HepG2 (cell line): ENCODE results near the gene IWS1. TPM values are rescaled to one million over a fixed set of nuclear protein-coding genes. Genes with fewer than 3 reads are reported as not detected.

Source experiments
- ARNT2 ChIP-seq: sonication (generic); formaldehyde crosslinking; IDR thresholded peaks from 2 replicates; pipeline ENCODE4 v1.8.0; 2022; ENCODE audit warnings: mild to moderate bottlenecking, low read depth, missing genetic modification reagents, moderate library complexity
- BORCS8-MEF2B ChIP-seq: sonication (generic); formaldehyde crosslinking; IDR thresholded peaks from 2 replicates; pipeline ENCODE4 v1.8.0; 2022; ENCODE audit warnings: mild to moderate bottlenecking, missing genetic modification reagents
- CHCHD3 ChIP-seq: sonication (generic); formaldehyde crosslinking; IDR thresholded peaks from 2 replicates; pipeline ENCODE4 v1.8.0; 2022; ENCODE audit warnings: mild to moderate bottlenecking, missing genetic modification reagents, moderate library complexity
- EZH2 ChIP-seq: conservative IDR thresholded peaks from 2 replicates; pipeline ENCODE4 v1.6.1; 2012; ENCODE audit warnings: mild to moderate bottlenecking, low read depth, low read length, moderate library complexity
- FOSL2 ChIP-seq: sonication (generic); formaldehyde crosslinking; IDR thresholded peaks from 2 replicates; pipeline ENCODE4 v1.4.0; 2020; ENCODE audit warnings: missing genetic modification reagents
- GABPA ChIP-seq, 2 experiments: IDR thresholded peaks; 2 replicates each; pipeline ENCODE4 v1.6.1; 2011 to 2016; ENCODE audit warnings: low read depth in 2 of 2, low read length in 1 of 2, missing biosample characterization in 1 of 2, missing genetic modification characterization in 1 of 2
- HNF4G ChIP-seq, 2 experiments: sonication (generic) in 1 of 2; formaldehyde crosslinking in 1 of 2; IDR thresholded peaks; 2 replicates each; pipeline versions ENCODE4 v1.4.0 to v1.6.1; 2011 to 2020; ENCODE audit warnings: borderline replicate concordance in 2 of 2, low read depth in 2 of 2, mild to moderate bottlenecking in 2 of 2, low read length in 1 of 2, missing genetic modification reagents in 1 of 2, moderate library complexity in 1 of 2
- PAWR ChIP-seq: sonication (generic); formaldehyde crosslinking; IDR thresholded peaks from 2 replicates; pipeline ENCODE4 v1.4.0; 2020; ENCODE audit warnings: missing genetic modification reagents, mild to moderate bottlenecking, borderline replicate concordance
- REXO4 ChIP-seq: sonication (generic); formaldehyde crosslinking; IDR thresholded peaks from 2 replicates; pipeline ENCODE4 v1.8.0; 2022; ENCODE audit warnings: missing genetic modification reagents, mild to moderate bottlenecking, borderline replicate concordance
- SNAI1 ChIP-seq: sonication (generic); formaldehyde crosslinking; IDR thresholded peaks from 2 replicates; pipeline ENCODE4 v1.5.0; 2020; ENCODE audit warnings: mild to moderate bottlenecking, missing genetic modification reagents, borderline replicate concordance
- ZNF331 ChIP-seq: sonication (generic); formaldehyde crosslinking; IDR thresholded peaks from 2 replicates; pipeline ENCODE4 v1.4.0; 2020; ENCODE audit warnings: missing genetic modification reagents
- ZNF547 ChIP-seq: sonication (generic); formaldehyde crosslinking; IDR thresholded peaks from 2 replicates; pipeline ENCODE4 v1.5.1; 2020; ENCODE audit warnings: mild to moderate bottlenecking, missing genetic modification reagents
- ZNF577 ChIP-seq: sonication (generic); formaldehyde crosslinking; IDR thresholded peaks from 2 replicates; pipeline ENCODE4 v1.4.0; 2020; ENCODE audit warnings: mild to moderate bottlenecking, low read depth, missing genetic modification reagents, borderline replicate concordance
- ZNF724P ChIP-seq: sonication (generic); formaldehyde crosslinking; IDR thresholded peaks from 2 replicates; pipeline ENCODE4 v1.8.0; 2022; ENCODE audit warnings: missing genetic modification reagents, borderline replicate concordance
- ZNF772 ChIP-seq: sonication (generic); formaldehyde crosslinking; IDR thresholded peaks from 2 replicates; pipeline ENCODE4 v1.5.0; 2020; ENCODE audit warnings: mild to moderate bottlenecking, missing genetic modification reagents
- polyA plus RNA-seq, 8 experiments: library from polyadenylated mRNA; depleted of rRNA in 3 of 8; stranded (reverse) in 7 of 8; unstranded in 1 of 8; fragments of >200 nt; fragmentation: Illumina TruSeq in 4 of 8; extraction: Trizol in 4 of 8; gene quantifications; 2 replicates each; pipeline versions ENCODE4 v1.2.1 to v1.2.3, GENCODE V29; 2011 to 2016; ENCODE audit warnings: low read depth in 4 of 8, missing spikeins in 1 of 8, mixed read lengths in 1 of 8; ENCODE audit not compliant: insufficient read depth in 1 of 8
- total RNA-seq, 5 experiments: library from RNA; depleted of rRNA; stranded (reverse); fragments of >200 nt; fragmentation: Illumina TruSeq; extraction: Trizol; gene quantifications; 2 replicates each; pipeline ENCODE4 v1.2.3, GENCODE V29; 2016; ENCODE audit warnings: low read depth in 1 of 5
- TF ChIP-seq, protein P1 (sequence below): sonication (generic); formaldehyde crosslinking; IDR thresholded peaks from 2 replicates; pipeline ENCODE4 v1.4.0; 2020; ENCODE audit warnings: mild to moderate bottlenecking, missing genetic modification reagents
- TF ChIP-seq, protein P2 (sequence below): sonication (generic); formaldehyde crosslinking; IDR thresholded peaks from 2 replicates; pipeline ENCODE4 v1.4.0; 2020; ENCODE audit warnings: mild to moderate bottlenecking, low read depth, missing genetic modification reagents
- TF ChIP-seq, protein P3 (sequence below): sonication (generic); formaldehyde crosslinking; conservative IDR thresholded peaks from 2 replicates; pipeline ENCODE4 v1.4.0; 2020; ENCODE audit warnings: missing genetic modification reagents
- TF ChIP-seq, protein P4 (sequence below): sonication (generic); formaldehyde crosslinking; IDR thresholded peaks from 2 replicates; pipeline ENCODE4 v1.5.1; 2020; ENCODE audit warnings: missing genetic modification reagents, mild to moderate bottlenecking, borderline replicate concordance

IWS1 gene
- total and polyA plus RNA-seq, 2 of the 13 experiments (the other 11 are each of a cell fraction or from before 2014, with no cell fraction given): 28.9 to 62.3 TPM

DNA sequence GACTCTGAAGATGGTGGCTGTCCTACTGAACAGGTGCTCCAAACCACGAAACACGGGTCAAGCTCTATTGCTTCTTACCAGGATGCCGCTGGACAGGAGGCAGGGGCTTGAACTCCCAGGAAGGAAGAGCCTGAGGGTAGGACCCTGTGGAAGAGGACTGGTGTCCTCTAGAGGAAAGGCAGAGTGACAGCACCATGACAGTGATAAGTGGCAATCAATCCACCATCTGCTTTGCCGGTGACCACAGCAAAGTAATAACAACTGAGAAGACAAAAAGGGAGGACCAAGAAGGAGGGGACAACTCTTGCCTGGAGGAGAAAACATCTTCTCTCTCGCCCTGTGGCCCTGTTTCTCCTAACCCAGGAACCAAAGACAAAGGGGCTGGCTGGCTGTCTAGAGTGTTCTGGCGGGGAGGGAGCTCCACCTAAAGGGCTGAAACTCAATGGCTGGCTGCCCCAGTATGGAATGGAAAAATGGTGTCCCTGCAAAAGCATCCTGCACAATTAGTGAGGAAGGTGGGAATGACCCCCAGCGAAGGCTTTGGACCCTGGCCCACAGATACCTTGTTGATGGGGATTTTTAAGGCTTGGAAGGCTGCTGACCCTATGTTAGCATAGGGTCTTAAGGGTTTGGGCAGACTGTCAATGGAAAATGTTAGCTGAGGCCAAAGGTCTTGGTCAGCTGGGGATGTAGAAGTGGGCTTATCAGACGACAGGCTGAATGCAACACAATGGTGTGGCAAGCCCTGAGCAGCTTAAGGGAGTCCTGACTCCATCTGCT lies 72.7 kb downstream of the IWS1 start (continued):
- TF ChIP-seq, protein P1, sequence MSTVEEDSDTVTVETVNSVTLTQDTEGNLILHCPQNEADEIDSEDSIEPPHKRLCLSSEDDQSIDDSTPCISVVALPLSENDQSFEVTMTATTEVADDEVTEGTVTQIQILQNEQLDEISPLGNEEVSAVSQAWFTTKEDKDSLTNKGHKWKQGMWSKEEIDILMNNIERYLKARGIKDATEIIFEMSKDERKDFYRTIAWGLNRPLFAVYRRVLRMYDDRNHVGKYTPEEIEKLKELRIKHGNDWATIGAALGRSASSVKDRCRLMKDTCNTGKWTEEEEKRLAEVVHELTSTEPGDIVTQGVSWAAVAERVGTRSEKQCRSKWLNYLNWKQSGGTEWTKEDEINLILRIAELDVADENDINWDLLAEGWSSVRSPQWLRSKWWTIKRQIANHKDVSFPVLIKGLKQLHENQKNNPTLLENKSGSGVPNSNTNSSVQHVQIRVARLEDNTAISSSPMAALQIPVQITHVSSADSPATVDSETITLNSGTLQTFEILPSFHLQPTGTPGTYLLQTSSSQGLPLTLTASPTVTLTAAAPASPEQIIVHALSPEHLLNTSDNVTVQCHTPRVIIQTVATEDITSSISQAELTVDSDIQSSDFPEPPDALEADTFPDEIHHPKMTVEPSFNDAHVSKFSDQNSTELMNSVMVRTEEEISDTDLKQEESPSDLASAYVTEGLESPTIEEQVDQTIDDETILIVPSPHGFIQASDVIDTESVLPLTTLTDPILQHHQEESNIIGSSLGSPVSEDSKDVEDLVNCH (CRISPR knock-in tag): no peak
- no peak for TF ChIP-seq SNAI1
- peak; percentile 90 for TF ChIP-seq HNF4G (IDR thresholded peaks at IDR 0.05; ENCODE audit: borderline replicate concordance, low read depth, low read length)
- peak; percentile 71; the same call in 1 of the 2 replicates for TF ChIP-seq HNF4G (CRISPR knock-in tag; IDR thresholded peaks at IDR 0.05; ENCODE audit: borderline replicate concordance, low read depth)
- peak; percentile 82 for TF ChIP-seq ZNF547 (CRISPR knock-in tag)
- TF ChIP-seq, protein P2, sequence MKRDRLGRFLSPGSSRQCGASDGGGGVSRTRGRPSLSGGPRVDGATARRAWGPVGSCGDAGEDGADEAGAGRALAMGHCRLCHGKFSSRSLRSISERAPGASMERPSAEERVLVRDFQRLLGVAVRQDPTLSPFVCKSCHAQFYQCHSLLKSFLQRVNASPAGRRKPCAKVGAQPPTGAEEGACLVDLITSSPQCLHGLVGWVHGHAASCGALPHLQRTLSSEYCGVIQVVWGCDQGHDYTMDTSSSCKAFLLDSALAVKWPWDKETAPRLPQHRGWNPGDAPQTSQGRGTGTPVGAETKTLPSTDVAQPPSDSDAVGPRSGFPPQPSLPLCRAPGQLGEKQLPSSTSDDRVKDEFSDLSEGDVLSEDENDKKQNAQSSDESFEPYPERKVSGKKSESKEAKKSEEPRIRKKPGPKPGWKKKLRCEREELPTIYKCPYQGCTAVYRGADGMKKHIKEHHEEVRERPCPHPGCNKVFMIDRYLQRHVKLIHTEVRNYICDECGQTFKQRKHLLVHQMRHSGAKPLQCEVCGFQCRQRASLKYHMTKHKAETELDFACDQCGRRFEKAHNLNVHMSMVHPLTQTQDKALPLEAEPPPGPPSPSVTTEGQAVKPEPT (CRISPR knock-in tag): peak; percentile 85; the same call in 1 of the 2 replicates
- no peak for TF ChIP-seq BORCS8-MEF2B
- no peak for TF ChIP-seq ZNF577 (CRISPR knock-in tag)
- TF ChIP-seq CHCHD3 (CRISPR knock-in tag): no peak
- peak; percentile 36; the same call in 1 of the 2 replicates for TF ChIP-seq ZNF331 (CRISPR knock-in tag)
- TF ChIP-seq, protein P3, sequence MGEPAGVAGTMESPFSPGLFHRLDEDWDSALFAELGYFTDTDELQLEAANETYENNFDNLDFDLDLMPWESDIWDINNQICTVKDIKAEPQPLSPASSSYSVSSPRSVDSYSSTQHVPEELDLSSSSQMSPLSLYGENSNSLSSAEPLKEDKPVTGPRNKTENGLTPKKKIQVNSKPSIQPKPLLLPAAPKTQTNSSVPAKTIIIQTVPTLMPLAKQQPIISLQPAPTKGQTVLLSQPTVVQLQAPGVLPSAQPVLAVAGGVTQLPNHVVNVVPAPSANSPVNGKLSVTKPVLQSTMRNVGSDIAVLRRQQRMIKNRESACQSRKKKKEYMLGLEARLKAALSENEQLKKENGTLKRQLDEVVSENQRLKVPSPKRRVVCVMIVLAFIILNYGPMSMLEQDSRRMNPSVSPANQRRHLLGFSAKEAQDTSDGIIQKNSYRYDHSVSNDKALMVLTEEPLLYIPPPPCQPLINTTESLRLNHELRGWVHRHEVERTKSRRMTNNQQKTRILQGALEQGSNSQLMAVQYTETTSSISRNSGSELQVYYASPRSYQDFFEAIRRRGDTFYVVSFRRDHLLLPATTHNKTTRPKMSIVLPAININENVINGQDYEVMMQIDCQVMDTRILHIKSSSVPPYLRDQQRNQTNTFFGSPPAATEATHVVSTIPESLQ (CRISPR knock-in tag): no peak
- no peak for TF ChIP-seq REXO4 (CRISPR knock-in tag)
- TF ChIP-seq ZNF724P (CRISPR knock-in tag): 0 out of 2 replicates have a peak, but pooled peaks have one; percentile 60
- TF ChIP-seq, protein P4, sequence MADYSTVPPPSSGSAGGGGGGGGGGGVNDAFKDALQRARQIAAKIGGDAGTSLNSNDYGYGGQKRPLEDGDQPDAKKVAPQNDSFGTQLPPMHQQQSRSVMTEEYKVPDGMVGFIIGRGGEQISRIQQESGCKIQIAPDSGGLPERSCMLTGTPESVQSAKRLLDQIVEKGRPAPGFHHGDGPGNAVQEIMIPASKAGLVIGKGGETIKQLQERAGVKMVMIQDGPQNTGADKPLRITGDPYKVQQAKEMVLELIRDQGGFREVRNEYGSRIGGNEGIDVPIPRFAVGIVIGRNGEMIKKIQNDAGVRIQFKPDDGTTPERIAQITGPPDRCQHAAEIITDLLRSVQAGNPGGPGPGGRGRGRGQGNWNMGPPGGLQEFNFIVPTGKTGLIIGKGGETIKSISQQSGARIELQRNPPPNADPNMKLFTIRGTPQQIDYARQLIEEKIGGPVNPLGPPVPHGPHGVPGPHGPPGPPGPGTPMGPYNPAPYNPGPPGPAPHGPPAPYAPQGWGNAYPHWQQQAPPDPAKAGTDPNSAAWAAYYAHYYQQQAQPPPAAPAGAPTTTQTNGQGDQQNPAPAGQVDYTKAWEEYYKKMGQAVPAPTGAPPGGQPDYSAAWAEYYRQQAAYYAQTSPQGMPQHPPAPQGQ: peak; percentile 49; the same call in 1 of the 2 replicates
- TF ChIP-seq ARNT2: 0 out of 2 replicates have a peak, but pooled peaks have one; percentile 38
- TF ChIP-seq EZH2: no peak
- TF ChIP-seq GABPA (IDR thresholded peaks at IDR 0.05; ENCODE audit: low read depth, low read length): no peak
- TF ChIP-seq GABPA (CRISPR knock-in tag; IDR thresholded peaks at IDR 0.05; ENCODE audit: low read depth): no peak
- peak; percentile 40 for TF ChIP-seq FOSL2
- TF ChIP-seq PAWR (CRISPR knock-in tag): no peak; the same call in 1 of the 2 replicates
- TF ChIP-seq ZNF772 (CRISPR knock-in tag): no peak
